Measurements from ENCODE around the gene ADAMTS16.

DNA sequence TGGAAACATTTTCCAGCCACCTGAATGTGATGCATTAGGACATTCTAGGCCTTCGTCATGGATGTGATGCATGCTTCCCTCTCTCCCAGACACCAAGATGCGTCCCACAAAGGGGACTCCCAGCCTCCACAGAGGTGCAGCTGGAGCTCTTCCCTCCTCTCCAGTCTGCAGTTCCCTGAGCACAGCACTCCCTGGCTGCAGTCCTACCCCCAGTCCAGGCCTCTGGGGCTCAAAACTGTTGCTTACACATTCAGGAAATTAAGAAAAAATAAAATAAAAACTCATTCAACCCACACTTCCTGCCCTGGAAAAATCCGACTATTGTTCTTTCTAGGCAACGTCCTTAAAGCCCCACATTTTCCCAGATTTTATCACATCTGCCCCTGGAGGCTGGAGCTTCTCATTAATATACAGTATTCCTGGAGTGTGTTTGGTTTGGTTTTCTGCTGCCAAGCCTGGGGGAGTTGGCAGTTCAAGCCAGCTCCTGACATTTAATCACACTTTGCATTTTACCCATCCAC, 204.0 kb downstream of the ADAMTS16 start:
- TF ChIP-seq, protein P1, sequence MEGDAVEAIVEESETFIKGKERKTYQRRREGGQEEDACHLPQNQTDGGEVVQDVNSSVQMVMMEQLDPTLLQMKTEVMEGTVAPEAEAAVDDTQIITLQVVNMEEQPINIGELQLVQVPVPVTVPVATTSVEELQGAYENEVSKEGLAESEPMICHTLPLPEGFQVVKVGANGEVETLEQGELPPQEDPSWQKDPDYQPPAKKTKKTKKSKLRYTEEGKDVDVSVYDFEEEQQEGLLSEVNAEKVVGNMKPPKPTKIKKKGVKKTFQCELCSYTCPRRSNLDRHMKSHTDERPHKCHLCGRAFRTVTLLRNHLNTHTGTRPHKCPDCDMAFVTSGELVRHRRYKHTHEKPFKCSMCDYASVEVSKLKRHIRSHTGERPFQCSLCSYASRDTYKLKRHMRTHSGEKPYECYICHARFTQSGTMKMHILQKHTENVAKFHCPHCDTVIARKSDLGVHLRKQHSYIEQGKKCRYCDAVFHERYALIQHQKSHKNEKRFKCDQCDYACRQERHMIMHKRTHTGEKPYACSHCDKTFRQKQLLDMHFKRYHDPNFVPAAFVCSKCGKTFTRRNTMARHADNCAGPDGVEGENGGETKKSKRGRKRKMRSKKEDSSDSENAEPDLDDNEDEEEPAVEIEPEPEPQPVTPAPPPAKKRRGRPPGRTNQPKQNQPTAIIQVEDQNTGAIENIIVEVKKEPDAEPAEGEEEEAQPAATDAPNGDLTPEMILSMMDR (IDR thresholded peaks at IDR 0.05 in 4 of 5, conservative IDR thresholded peaks at IDR 0.05 in 1 of 5), result no peak
- no peak for TF ChIP-seq POLR2A (IDR thresholded peaks at IDR 0.05)
